22Rv1 (cell line): Measurements from ENCODE around the gene HIC1.
A peak's percentile ranks its signal among the peaks of the same experiment; 100 is the strongest.

Experiments
- H3K27ac ChIP-seq: fragments of 450-650 bp; 2 replicates; pipeline ENCODE4 v1.5.1; 2017
- CTCF ChIP-seq: fragments of 450-650 bp; IDR thresholded peaks from 2 replicates; pipeline ENCODE4 v1.5.1; 2017; ENCODE audit warnings: mild to moderate bottlenecking
- ZFX ChIP-seq: fragments of 450-650 bp; IDR thresholded peaks from 2 replicates; pipeline ENCODE4 v1.6.1; 2017; ENCODE audit warnings: antibody characterized with exemption, borderline replicate concordance

The HIC1 gene

GRCh38 chr17:2068519-2069051, 13.7 kb downstream of the HIC1 start:
- no peak overlapping the region for H3K27ac ChIP-seq
- TF ChIP-seq ZFX = no peak
- TF ChIP-seq CTCF = no peak

GRCh38 chr17:2070241-2071023, 15.5 kb downstream of the HIC1 start:
- peak; percentile 6; the same call in 1 of the 2 replicates for TF ChIP-seq CTCF
- TF ChIP-seq ZFX = no peak
- H3K27ac ChIP-seq = no peak overlapping the region

- TF ChIP-seq CTCF (no peak), ZFX (no peak)
- H3K27ac ChIP-seq = no peak overlapping the region
Observed at GRCh38 chr17:2071024-2071385, 16.1 kb downstream of the HIC1 start.

GRCh38 chr17:2071455-2072281, 16.8 kb downstream of the HIC1 start:
- TF ChIP-seq ZFX = no peak
- no peak for TF ChIP-seq CTCF

GRCh38 chr17:2074919-2075318, 20.0 kb downstream of the HIC1 start:
- no peak overlapping the region for H3K27ac ChIP-seq
- TF ChIP-seq CTCF (no peak), ZFX (no peak)

More at GRCh38 chr17:2071455-2072281, 16.8 kb downstream of the HIC1 start:
- H3K27ac ChIP-seq = no peak overlapping the region

- TF ChIP-seq CTCF (no peak), ZFX (no peak)
- no peak overlapping the region for H3K27ac ChIP-seq
Observed at GRCh38 chr17:2075336-2076086, 20.6 kb downstream of the HIC1 start.
